ENCODE data around the gene DLG2. TPM values are rescaled to one million over a fixed set of nuclear protein-coding genes. Genes with fewer than 3 reads are reported as not detected.
A peak's percentile ranks its signal among the peaks of the same experiment; 100 is the strongest.

DLG2 gene
- total and polyA plus RNA-seq, 12 donors = 1.0 to 14.8 (median 7.4) TPM

- no peak overlapping the region for H3K27ac ChIP-seq
- H3K27me3 ChIP-seq = no peaks in the 10 kb centered on the region
- no peaks in the 10 kb centered on the region for H3K36me3 ChIP-seq
- ATAC-seq (no peak), DNase-seq (no peak)
- H3K9me3 ChIP-seq = no peaks in the 10 kb centered on the region
- intact Hi-C loops (cut with DNase I) = no loop called here
- 79 to 86% methylated on average over 6 of the region's 6 CpGs for WGBS, 2 donors
- no peak overlapping the region for H3K4me3 ChIP-seq
- H3K4me1 ChIP-seq = no peaks in the 10 kb centered on the region
- TF ChIP-seq CTCF (IDR thresholded peaks at IDR 0.05) = no peak
Measured at GRCh38 chr11:84580428-84580827, 1046.7 kb downstream of the DLG2 start.

DNA sequence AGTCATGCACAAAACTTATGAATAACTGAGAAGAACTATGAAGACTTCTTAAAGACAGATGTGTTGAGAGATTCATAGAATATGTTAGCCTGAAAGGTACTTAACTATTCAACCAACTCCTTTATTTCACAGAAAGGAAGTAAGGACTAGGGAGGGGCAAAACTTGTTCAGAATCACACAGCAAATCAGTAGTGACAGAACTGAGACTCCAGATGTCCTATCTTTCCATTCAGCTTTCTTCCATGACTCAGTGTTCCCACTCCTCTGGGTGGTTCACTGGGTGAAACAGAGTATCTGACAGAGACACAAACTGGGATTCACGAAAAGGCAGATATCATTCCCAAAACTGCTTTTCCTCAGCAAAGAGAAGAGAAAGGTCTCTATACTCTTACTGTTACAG lies 1053.3 kb downstream of the DLG2 start:
- H3K9me3 ChIP-seq = peaks cover 0 to 18% (median 7%) of the 10 kb centered on the region in 11 donors
- no peaks in the 10 kb centered on the region for H3K27me3 ChIP-seq
- no peak for ATAC-seq
- no peak overlapping the region for H3K27ac ChIP-seq
- no peaks in the 10 kb centered on the region for H3K4me1 ChIP-seq
- 55 to 74% methylated on average over 1 of the region's 1 CpG for WGBS, 2 donors
- no peaks in the 10 kb centered on the region for H3K36me3 ChIP-seq
- no peak for TF ChIP-seq CTCF (IDR thresholded peaks at IDR 0.05)
- DNase-seq = no peak
- intact Hi-C loops (cut with DNase I) = no loop called here
- no peak overlapping the region for H3K4me3 ChIP-seq

- no peak for TF ChIP-seq CTCF (IDR thresholded peaks at IDR 0.05)
- ATAC-seq = no peak
- Histone ChIP-seq H3K27ac (no peak overlapping the region), H3K4me3 (no peak overlapping the region), H3K27me3 (no peaks in the 10 kb centered on the region), H3K36me3 (no peaks in the 10 kb centered on the region), H3K4me1 (no peaks in the 10 kb centered on the region), H3K9me3 (peaks cover 0 to 18% (median 7%) of the 10 kb centered on the region in 11 donors)
- DNase-seq = no peak
- intact Hi-C loops (cut with DNase I) = loop anchor here in 2 of 10 donors (10.0 kb wide), 1 partner anchor 148 kb away; no protein-coding TSS in a partner anchor
- 33 to 40% methylated on average over 2 of the region's 2 CpGs for WGBS, 2 donors
Measured at GRCh38 chr11:84566671-84567070, 1060.5 kb downstream of the DLG2 start.

- H3K27ac ChIP-seq = no peak overlapping the region
- no peak for DNase-seq
- intact Hi-C loops (cut with DNase I) = loop anchor here in 3 of 10 donors (5.0 to 10.0 kb wide), 2 partner anchors 147 to 150 kb away; no protein-coding TSS in a partner anchor
- no peaks in the 10 kb centered on the region for H3K4me1 ChIP-seq
- no peaks in the 10 kb centered on the region for H3K27me3 ChIP-seq
- peaks cover 0 to 14% (median 7%) of the 10 kb centered on the region in 11 donors for H3K9me3 ChIP-seq
- TF ChIP-seq CTCF (IDR thresholded peaks at IDR 0.05) = peak in 1 of 9 donors; percentile 10
- no peaks in the 10 kb centered on the region for H3K36me3 ChIP-seq
- no peak overlapping the region for H3K4me3 ChIP-seq
- ATAC-seq = no peak
Measured at GRCh38 chr11:84564867-84565184, 1062.3 kb downstream of the DLG2 start.

Measured in heart right ventricle (tissue), 16 donors.